ENCODE data around the gene KCNQ1. TPM values are rescaled to one million over a fixed set of nuclear protein-coding genes. Genes with fewer than 3 reads are reported as not detected.

KCNQ1 gene
- total and polyA plus RNA-seq, 12 donors = 11.0 to 447 (median 320) TPM

DNA sequence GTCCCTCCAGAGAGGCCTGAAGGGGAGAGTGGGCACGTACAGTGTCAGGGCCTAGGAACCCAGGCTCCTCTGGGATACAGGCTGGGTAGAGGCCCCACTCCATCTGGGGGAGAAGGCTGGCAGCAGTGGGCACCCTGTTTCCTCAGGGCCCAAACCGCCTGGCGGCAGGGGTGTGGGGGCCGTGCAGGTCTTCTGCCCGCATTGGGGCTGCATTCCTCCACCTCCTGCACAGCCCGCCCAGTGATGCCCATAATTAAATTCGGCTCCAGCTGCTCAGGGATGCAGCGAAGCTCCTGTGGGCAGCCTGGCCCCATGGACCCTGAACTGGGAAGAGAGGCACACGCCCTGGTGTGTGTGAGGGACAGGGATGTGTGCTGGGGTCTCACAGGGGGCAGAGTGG is 219.6 kb downstream of the KCNQ1 start:
- intact Hi-C loops (cut with DNase I) = no loop called here
- 82 to 87% (median 83%) methylated on average over 7 to 9 of the region's 9 CpGs for WGBS, 4 donors
- H3K27ac ChIP-seq = peak overlapping the region in 3 of 5 donors; percentile 41 to 85 (median 81)
- peaks cover 0 to 44% of the 10 kb centered on the region in 2 donors for H3K4me1 ChIP-seq (replicated peaks in 1 of 2)
- peaks cover 0 to 8% of the 10 kb centered on the region in 2 donors for H3K36me3 ChIP-seq (replicated peaks in 1 of 2)
- TF ChIP-seq, protein P1, sequence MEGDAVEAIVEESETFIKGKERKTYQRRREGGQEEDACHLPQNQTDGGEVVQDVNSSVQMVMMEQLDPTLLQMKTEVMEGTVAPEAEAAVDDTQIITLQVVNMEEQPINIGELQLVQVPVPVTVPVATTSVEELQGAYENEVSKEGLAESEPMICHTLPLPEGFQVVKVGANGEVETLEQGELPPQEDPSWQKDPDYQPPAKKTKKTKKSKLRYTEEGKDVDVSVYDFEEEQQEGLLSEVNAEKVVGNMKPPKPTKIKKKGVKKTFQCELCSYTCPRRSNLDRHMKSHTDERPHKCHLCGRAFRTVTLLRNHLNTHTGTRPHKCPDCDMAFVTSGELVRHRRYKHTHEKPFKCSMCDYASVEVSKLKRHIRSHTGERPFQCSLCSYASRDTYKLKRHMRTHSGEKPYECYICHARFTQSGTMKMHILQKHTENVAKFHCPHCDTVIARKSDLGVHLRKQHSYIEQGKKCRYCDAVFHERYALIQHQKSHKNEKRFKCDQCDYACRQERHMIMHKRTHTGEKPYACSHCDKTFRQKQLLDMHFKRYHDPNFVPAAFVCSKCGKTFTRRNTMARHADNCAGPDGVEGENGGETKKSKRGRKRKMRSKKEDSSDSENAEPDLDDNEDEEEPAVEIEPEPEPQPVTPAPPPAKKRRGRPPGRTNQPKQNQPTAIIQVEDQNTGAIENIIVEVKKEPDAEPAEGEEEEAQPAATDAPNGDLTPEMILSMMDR (IDR thresholded peaks at IDR 0.05) = no peak
- H3K4me3 ChIP-seq = no peak overlapping the region
- DNase-seq = peak in 2 of 7 donors; percentile 25 to 42
- no peaks in the 10 kb centered on the region for H3K27me3 ChIP-seq
- H3K9me3 ChIP-seq (replicated peaks in 1 of 3) = no peaks in the 10 kb centered on the region

GRCh38 chr11:2664791-2665525 is 220.2 kb downstream of the KCNQ1 start:
- peak in 6 of 7 donors; percentile 53 to 81 (median 66) for DNase-seq
- WGBS, 4 donors = 60 to 69% (median 64%) methylated on average over 12 to 14 of the region's 14 CpGs
- intact Hi-C loops (cut with DNase I) = loop anchor here in 1 of 2 donors (5.0 kb wide), 1 partner anchor 73 kb away; no protein-coding TSS in a partner anchor
- H3K9me3 ChIP-seq (replicated peaks in 1 of 3) = no peaks in the 10 kb centered on the region
- TF ChIP-seq, protein P1 (IDR thresholded peaks at IDR 0.05) = no peak
- no peak for TF ChIP-seq POLR2A (IDR thresholded peaks at IDR 0.05)
- peak overlapping the region in 3 of 5 donors; percentile 37 to 85 (median 81) for H3K27ac ChIP-seq
- no peaks in the 10 kb centered on the region for H3K27me3 ChIP-seq
- H3K36me3 ChIP-seq (replicated peaks in 1 of 2) = peaks cover 0 to 8% of the 10 kb centered on the region in 2 donors
- H3K4me3 ChIP-seq = no peak overlapping the region
- peaks cover 0 to 46% of the 10 kb centered on the region in 2 donors for H3K4me1 ChIP-seq (replicated peaks in 1 of 2)

DNA sequence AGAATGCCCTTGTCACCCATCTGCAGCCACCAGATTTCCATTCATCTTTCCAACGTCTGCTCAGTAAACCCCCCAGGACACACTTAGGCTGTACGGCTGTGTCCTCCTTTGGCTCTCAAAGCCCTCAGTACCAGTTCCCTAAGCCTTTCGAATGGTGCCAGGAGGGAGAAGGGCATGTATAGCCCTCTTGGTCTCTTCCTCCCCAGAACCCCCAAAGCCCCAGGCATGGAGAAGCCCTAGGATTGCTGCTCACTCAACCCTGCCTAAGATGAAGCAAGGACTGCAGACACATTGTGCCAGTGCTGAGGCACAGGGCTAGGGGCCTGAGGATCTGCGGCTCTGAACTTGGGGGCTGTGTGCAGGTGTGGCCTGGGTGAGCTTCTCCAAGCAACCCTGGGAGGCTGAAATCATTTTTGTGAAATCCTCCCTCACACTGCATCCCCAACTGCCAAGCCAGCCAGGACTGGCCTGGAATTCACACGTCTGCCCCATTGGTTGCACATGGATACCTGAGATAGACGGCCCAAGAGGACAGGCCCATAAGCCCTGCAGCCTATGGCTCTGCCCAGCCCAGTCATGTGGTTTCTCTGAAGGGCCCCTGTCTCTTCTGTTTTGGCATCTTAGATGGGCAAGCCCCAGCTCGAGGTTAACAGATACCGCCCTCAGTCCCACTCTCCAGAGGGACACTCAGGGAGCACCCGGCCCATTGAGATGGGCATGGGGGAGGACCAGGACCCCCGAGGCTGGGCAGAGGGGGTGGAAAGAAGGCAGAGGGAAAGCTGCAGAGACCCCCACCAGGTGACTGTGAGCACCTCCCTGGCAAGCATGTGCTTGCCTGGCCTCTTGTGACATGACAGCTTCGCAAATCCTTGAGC is 221.0 kb downstream of the KCNQ1 start:
- Histone ChIP-seq H3K27me3 (no peaks in the 10 kb centered on the region), H3K4me3 (no peak overlapping the region), H3K27ac (peak overlapping the region in 3 of 5 donors; percentile 37 to 85 (median 81)), H3K4me1 (replicated peaks in 1 of 2) (peaks cover 0 to 52% of the 10 kb centered on the region in 2 donors), H3K9me3 (replicated peaks in 1 of 3) (no peaks in the 10 kb centered on the region), H3K36me3 (replicated peaks in 1 of 2) (peaks cover 0 to 8% of the 10 kb centered on the region in 2 donors)
- intact Hi-C loops (cut with DNase I) = loop anchor here in 1 of 2 donors (5.0 kb wide), 1 partner anchor 73 kb away; no protein-coding TSS in a partner anchor
- WGBS, 4 donors = 82 to 93% (median 86%) methylated on average over 7 to 11 of the region's 11 CpGs
- TF ChIP-seq, protein P1 (IDR thresholded peaks at IDR 0.05) = no peak
- TF ChIP-seq POLR2A (IDR thresholded peaks at IDR 0.05) = peak in 1 of 2 donors; percentile 18
- DNase-seq = peak in 2 of 7 donors; percentile 24 to 42

GRCh38 chr11:2666401-2666741 is 221.6 kb downstream of the KCNQ1 start:
- WGBS, 4 donors = 41 to 58% (median 43%) methylated on average over 5 to 6 of the region's 6 CpGs
- TF ChIP-seq POLR2A (IDR thresholded peaks at IDR 0.05) = no peak
- TF ChIP-seq, protein P1 (IDR thresholded peaks at IDR 0.05) = no peak
- intact Hi-C loops (cut with DNase I) = loop anchor here in 1 of 2 donors (5.0 kb wide), 1 partner anchor 74 kb away; no protein-coding TSS in a partner anchor
- H3K4me3 ChIP-seq = no peak overlapping the region
- H3K9me3 ChIP-seq (replicated peaks in 1 of 3) = no peaks in the 10 kb centered on the region
- peak overlapping the region in 4 of 5 donors; percentile 32 to 85 (median 59) for H3K27ac ChIP-seq
- H3K4me1 ChIP-seq (replicated peaks in 1 of 2) = peaks cover 0 to 52% of the 10 kb centered on the region in 2 donors
- peaks cover 0 to 11% of the 10 kb centered on the region in 2 donors for H3K36me3 ChIP-seq (replicated peaks in 1 of 2)
- DNase-seq = peak; percentile 62 to 78 (median 64)
- H3K27me3 ChIP-seq = no peaks in the 10 kb centered on the region

Data from adrenal gland (tissue), 12 donors.